Kidney glomerular epithelial cell (primary cell): Measurements from ENCODE around the gene LILRB2.
A peak's percentile ranks its signal among the peaks of the same experiment; 100 is the strongest.
"Not testable (repeated sequence)": the region's sequence is repeated elsewhere in the genome, so short reads cannot be mapped to it uniquely, and the experiment has no call there.

Experiments used
- DNase-seq: peaks from one replicate; lab custom pipeline; 2025; lab: John Stamatoyannopoulos, UW

Gene LILRB2

GRCh38 chr19:54272181-54272580 is 8.7 kb downstream of the LILRB2 start:
- not testable (repeated sequence) for DNase-seq

- not testable (repeated sequence) for DNase-seq
Observed at GRCh38 chr19:54271587-54271986, 9.3 kb downstream of the LILRB2 start.

- no peak for DNase-seq
Observed at GRCh38 chr19:54271106-54271505, 9.8 kb downstream of the LILRB2 start.

- DNase-seq: no peak
Observed at GRCh38 chr19:54268936-54269335, 12.0 kb downstream of the LILRB2 start.

GRCh38 chr19:54266133-54266532 is 14.8 kb downstream of the LILRB2 start:
- peak; percentile 46 for DNase-seq

- DNase-seq: no peak
Observed at GRCh38 chr19:54262470-54262869, 18.4 kb downstream of the LILRB2 start.

- no peak for DNase-seq
Observed at GRCh38 chr19:54262066-54262465, 18.8 kb downstream of the LILRB2 start.

GRCh38 chr19:54257116-54257480 is 23.8 kb downstream of the LILRB2 start, which contains the start of gene LILRB5:
TSS of gene LILRB5 (minus strand) at chr19:54257273. CDS start at chr19:54257193, 80 bp downstream.
- DNase-seq: no peak

GRCh38 chr19:54256250-54257115 is 24.4 kb downstream of the LILRB2 start:
- no peak for DNase-seq

GRCh38 chr19:54255105-54255775 is 25.7 kb downstream of the LILRB2 start:
- no peak for DNase-seq

GRCh38 chr19:54254195-54254906 is 26.6 kb downstream of the LILRB2 start:
- no peak for DNase-seq

- no peak for DNase-seq
Observed at GRCh38 chr19:54253331-54254194, 27.3 kb downstream of the LILRB2 start.

GRCh38 chr19:54252845-54253244 is 28.1 kb downstream of the LILRB2 start:
- no peak for DNase-seq

GRCh38 chr19:54252243-54252642 is 28.7 kb downstream of the LILRB2 start:
- DNase-seq: no peak

- no peak for DNase-seq
Observed at GRCh38 chr19:54248016-54248601, 32.8 kb downstream of the LILRB2 start.

GRCh38 chr19:54247106-54247930 is 33.6 kb downstream of the LILRB2 start:
- DNase-seq: no peak

- DNase-seq: no peak
Observed at GRCh38 chr19:54245936-54246335, 35.0 kb downstream of the LILRB2 start.

GRCh38 chr19:54243809-54244208 is 37.1 kb downstream of the LILRB2 start:
- not testable (repeated sequence) for DNase-seq

- not testable (repeated sequence) for DNase-seq
Observed at GRCh38 chr19:54242646-54243045, 38.3 kb downstream of the LILRB2 start, which contains the start of gene LILRA6. TSS of gene LILRA6 (minus strand) at chr19:54242790.

- DNase-seq: not testable (repeated sequence)
Observed at GRCh38 chr19:54242234-54242633, 38.7 kb downstream of the LILRB2 start.
